Endothelial cell (in vitro differentiated cells): ENCODE measurements around the gene BUB3. TPM values are rescaled to one million over a fixed set of nuclear protein-coding genes. Genes with fewer than 3 reads are reported as not detected.
A peak's percentile ranks its signal among the peaks of the same experiment; 100 is the strongest.

Experiments
- DNase-seq: peaks from one replicate; pipeline ENCODE4 v3.0.0; 2021; ENCODE audit warnings: low spot score
- H3K27ac Mint-ChIP-seq: one replicate; pipeline ENCODE4 v1.8.0; 2021; ENCODE audit warnings: mixed read lengths, inconsistent platforms; ENCODE audit not compliant: unreplicated experiment
- H3K27me3 Mint-ChIP-seq: one replicate; pipeline ENCODE4 v1.8.0; 2021; ENCODE audit warnings: mild to moderate bottlenecking, moderate library complexity, mixed read lengths, inconsistent platforms; ENCODE audit not compliant: unreplicated experiment
- H3K36me3 Mint-ChIP-seq: one replicate; pipeline ENCODE4 v1.8.0; 2021; ENCODE audit warnings: mild to moderate bottlenecking, low read depth, mixed read lengths, inconsistent platforms; ENCODE audit not compliant: unreplicated experiment
- H3K4me1 Mint-ChIP-seq: one replicate; pipeline ENCODE4 v1.8.0; 2021; ENCODE audit warnings: mild to moderate bottlenecking, mixed read lengths, inconsistent platforms; ENCODE audit not compliant: unreplicated experiment
- H3K4me3 Mint-ChIP-seq: one replicate; pipeline ENCODE4 v1.8.0; 2021; ENCODE audit warnings: mild to moderate bottlenecking, mixed read lengths, inconsistent platforms; ENCODE audit not compliant: unreplicated experiment
- H3K9me3 Mint-ChIP-seq: one replicate; pipeline ENCODE4 v1.8.0; 2021; ENCODE audit warnings: mixed read lengths, inconsistent platforms; ENCODE audit not compliant: unreplicated experiment
- total RNA-seq: library from RNA; stranded (reverse); fragmentation: NEBNext Ultra II Directional; extraction: Animal tissue kit (Norgen Biotek cat#: 25700); gene quantifications from one replicate; pipeline ENCODE4 v1.2.1, GENCODE V29; 2021; ENCODE audit not compliant: unreplicated experiment
- TF ChIP-seq, protein P1 (sequence below): fragments of 200-600 bp; sonication (generic); IDR thresholded peaks from one replicate; pipeline ENCODE4 v1.5.0; 2021; ENCODE audit warnings: antibody characterized with exemption; ENCODE audit not compliant: unreplicated experiment

BUB3 gene
- total RNA-seq, 1 donor from 2014 or later: 107 TPM

DNA sequence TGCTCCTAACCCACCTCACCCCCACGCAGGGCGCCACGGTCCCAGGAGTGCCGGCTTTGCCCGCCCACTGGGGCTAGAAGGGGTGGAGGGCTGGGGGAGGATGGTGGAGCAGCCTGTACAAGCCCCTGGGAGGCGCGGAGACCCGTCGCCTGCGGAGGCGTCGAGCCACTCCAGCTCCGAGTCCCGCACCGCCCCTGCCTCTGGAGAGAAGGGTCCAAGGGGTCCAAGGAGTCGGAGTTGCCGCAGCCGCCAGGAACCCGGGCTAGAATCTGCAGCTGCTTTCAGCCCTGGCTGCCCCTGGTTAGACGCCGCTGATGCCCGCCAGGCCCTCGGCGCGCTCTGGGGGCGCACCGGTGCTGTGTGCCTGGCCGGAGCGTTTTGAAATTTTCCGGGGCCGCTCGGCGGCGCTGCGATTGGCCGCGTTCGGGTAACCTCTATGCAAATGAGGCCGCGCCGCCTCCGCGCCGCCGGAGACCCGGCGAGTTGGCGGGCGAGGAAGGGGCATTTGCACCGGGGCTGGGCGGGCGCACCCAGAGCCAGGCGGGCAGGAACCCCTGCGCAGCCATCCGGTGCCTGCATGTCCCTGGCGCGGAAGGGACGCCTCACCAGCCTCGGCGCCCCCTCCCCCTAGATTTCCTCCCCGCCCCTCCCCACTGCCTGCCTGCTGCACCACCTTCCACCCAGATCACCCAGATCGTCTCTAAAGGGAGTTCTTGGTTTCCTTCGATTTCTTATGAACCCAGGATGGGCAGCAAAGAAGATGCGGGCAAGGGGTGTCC is 6.4 kb upstream of the BUB3 start, which contains the start of gene HMX2:
HMX2 (plus strand) TSS at position 502 of the 779 bp plus-strand sequence; CDS start at position 745, 243 bp downstream.
- H3K9me3 Mint-ChIP-seq: no peaks in the 10 kb centered on the region
- no peak within 1 kb of the TSS for H3K27ac Mint-ChIP-seq
- H3K27me3 Mint-ChIP-seq: peaks cover 32% of the 10 kb centered on the region
- TF ChIP-seq, protein P1, sequence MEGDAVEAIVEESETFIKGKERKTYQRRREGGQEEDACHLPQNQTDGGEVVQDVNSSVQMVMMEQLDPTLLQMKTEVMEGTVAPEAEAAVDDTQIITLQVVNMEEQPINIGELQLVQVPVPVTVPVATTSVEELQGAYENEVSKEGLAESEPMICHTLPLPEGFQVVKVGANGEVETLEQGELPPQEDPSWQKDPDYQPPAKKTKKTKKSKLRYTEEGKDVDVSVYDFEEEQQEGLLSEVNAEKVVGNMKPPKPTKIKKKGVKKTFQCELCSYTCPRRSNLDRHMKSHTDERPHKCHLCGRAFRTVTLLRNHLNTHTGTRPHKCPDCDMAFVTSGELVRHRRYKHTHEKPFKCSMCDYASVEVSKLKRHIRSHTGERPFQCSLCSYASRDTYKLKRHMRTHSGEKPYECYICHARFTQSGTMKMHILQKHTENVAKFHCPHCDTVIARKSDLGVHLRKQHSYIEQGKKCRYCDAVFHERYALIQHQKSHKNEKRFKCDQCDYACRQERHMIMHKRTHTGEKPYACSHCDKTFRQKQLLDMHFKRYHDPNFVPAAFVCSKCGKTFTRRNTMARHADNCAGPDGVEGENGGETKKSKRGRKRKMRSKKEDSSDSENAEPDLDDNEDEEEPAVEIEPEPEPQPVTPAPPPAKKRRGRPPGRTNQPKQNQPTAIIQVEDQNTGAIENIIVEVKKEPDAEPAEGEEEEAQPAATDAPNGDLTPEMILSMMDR: no peak
- H3K4me3 Mint-ChIP-seq: peak within 1 kb of the TSS; percentile 71
- peaks cover 38% of the 10 kb centered on the region for H3K4me1 Mint-ChIP-seq
- no peaks in the 10 kb centered on the region for H3K36me3 Mint-ChIP-seq
- DNase-seq: peak; percentile 49

DNA sequence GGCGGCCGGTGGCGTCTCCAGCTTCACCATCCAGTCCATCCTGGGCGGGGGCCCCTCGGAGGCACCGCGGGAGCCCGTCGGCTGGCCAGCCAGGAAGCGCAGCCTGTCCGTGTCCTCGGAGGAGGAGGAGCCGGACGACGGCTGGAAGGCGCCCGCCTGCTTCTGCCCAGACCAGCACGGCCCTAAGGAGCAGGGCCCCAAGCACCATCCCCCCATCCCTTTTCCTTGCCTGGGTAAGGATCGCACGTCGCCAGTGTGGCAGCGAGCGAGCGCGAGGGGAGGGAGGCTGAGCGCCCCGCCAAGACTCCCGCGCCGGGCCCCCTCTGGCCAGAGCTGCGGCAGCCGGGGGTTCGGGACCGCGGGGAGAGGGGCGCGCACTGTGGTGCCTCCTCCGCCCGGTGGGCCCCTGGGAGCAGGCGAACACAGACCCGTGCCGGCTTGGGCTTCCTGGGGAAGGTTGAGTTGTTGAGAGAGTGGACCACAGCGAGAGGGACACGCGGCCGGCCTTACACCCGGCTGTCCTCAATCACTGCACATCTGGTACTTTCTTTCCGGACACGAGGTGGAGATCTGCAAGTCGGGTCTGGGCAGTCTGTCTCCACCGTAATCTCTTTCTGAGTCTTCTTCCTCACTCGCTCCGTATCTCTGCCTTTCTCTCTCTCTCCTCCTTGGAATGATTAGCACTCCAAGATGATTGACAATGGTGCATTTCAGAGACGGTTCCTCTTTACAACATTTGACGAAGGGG is 5.6 kb upstream of the BUB3 start:
- H3K27ac Mint-ChIP-seq: no peak overlapping the region
- TF ChIP-seq, protein P1: no peak
- no peaks in the 10 kb centered on the region for H3K36me3 Mint-ChIP-seq
- DNase-seq: no peak
- H3K4me1 Mint-ChIP-seq: peaks cover 37% of the 10 kb centered on the region
- peaks cover 25% of the 10 kb centered on the region for H3K27me3 Mint-ChIP-seq
- peak overlapping the region; percentile 33 for H3K4me3 Mint-ChIP-seq
- H3K9me3 Mint-ChIP-seq: no peaks in the 10 kb centered on the region

DNA sequence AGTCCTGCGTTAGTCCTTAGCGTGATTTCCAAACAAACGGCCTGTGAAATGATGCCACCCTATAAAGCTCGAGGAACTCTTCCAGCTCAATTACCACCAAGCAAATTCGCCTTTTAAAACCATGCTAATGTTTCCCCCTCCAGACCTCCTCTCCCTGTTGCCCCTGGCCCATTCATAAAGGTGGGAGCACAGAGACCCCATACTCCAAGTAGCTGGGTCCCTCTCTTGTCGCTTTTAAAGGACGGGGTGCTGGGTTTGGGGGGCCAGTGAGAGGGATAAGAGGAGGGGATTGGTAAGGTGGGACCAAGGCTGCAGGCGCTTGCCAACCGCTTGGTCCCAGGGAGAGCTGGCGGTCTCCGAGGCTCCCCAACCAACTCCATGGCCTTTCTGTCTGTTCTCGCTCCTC is 5.0 kb upstream of the BUB3 start:
- Mint-ChIP-seq H3K4me3 (peak overlapping the region; percentile 33), H3K4me1 (peaks cover 38% of the 10 kb centered on the region), H3K36me3 (no peaks in the 10 kb centered on the region), H3K9me3 (no peaks in the 10 kb centered on the region), H3K27ac (no peak overlapping the region), H3K27me3 (peaks cover 22% of the 10 kb centered on the region)
- DNase-seq: no peak
- TF ChIP-seq, protein P1: no peak

DNA sequence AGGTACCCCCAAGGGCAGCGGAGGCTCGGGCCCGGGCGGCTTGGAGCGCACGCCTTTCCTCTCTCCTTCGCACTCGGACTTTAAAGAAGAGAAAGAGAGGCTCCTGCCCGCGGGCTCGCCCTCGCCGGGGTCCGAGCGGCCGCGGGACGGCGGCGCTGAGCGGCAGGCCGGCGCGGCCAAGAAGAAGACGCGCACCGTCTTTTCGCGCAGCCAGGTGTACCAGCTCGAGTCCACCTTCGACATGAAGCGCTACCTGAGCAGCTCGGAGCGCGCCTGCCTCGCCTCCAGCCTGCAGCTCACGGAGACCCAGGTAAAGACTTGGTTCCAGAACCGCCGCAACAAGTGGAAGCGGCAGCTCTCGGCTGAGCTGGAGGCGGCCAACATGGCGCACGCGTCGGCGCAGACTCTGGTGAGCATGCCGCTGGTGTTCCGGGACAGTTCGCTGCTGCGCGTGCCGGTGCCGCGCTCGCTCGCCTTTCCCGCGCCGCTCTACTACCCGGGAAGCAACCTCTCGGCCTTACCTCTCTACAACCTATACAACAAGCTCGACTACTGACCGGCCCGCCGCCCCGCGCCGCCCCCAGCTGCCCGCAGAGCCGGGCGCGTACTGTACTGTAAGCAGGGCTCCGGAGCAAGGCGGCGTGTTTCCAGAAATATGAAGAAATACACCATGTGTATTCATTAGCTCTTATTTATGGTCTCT is 4.5 kb upstream of the BUB3 start:
- peak overlapping the region; percentile 64 for H3K27ac Mint-ChIP-seq
- peak overlapping the region; percentile 85 for H3K4me3 Mint-ChIP-seq
- H3K9me3 Mint-ChIP-seq: no peaks in the 10 kb centered on the region
- H3K36me3 Mint-ChIP-seq: no peaks in the 10 kb centered on the region
- TF ChIP-seq, protein P1: no peak
- peaks cover 22% of the 10 kb centered on the region for H3K27me3 Mint-ChIP-seq
- DNase-seq: peak; percentile 57
- H3K4me1 Mint-ChIP-seq: peaks cover 37% of the 10 kb centered on the region
